ENCODE results near the gene ZFYVE28. TPM values are rescaled to one million over a fixed set of nuclear protein-coding genes. Genes with fewer than 3 reads are reported as not detected.

Gene ZFYVE28
- total RNA-seq, 4 donors from 2014 or later: 20.6 to 153 (median 63.2) TPM

DNA sequence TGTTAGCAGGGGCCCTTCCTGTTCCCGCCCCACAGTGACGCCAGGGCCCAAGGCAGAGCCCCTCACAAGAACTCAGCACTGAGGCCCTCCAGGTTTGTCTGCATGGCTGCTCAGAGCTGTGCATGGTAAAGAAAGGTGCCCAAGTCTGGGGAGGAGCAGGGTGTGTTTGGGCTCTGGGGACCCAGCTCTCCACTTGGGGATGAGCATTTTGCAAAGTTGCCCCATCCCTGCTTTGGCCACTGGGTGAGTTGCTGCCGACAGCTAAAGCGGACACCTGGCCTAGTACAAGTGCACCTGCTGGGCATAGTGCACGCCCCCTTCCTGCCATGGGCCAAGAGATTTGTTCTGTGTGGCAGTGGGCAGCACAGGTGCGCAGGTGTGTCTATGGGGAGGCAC is 154.5 kb downstream of the ZFYVE28 start:
- Histone ChIP-seq H3K36me3 (no peaks in the 10 kb centered on the region), H3K4me1 (peaks cover 0 to 35% (median 15%) of the 10 kb centered on the region in 4 donors), H3K27ac (no peak overlapping the region), H3K27me3 (no peaks in the 10 kb centered on the region), H3K9me3 (no peaks in the 10 kb centered on the region), H3K4me3 (no peak overlapping the region)
- TF ChIP-seq CTCF (IDR thresholded peaks at IDR 0.05): no peak
- no peak for TF ChIP-seq POLR2A (IDR thresholded peaks at IDR 0.05)
- peak in 1 of 3 donors; percentile 50 for DNase-seq

DNA sequence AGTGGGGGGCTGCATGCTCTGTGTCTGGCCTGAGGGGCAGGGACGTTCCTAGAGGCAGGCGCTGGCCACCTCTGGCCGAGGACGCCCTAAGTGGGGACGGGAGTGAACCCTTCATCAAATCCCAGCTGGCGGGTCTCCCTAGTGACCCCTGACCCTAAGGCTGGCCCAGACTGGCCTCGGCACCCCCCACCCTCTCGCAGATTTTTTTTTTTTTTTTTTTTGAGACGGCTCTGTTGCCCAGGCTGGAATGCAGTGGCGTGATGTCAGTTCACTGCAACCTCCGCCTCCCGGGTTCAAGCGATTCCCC is 155.5 kb downstream of the ZFYVE28 start:
- peak overlapping the region; percentile 93 to 99 (median 96) for H3K27ac ChIP-seq
- peaks cover 0 to 7% (median 0%) of the 10 kb centered on the region in 3 donors for H3K36me3 ChIP-seq
- no peaks in the 10 kb centered on the region for H3K27me3 ChIP-seq
- H3K4me3 ChIP-seq: peak overlapping the region; percentile 72 to 91 (median 77)
- no peak for DNase-seq
- peaks cover 0 to 44% (median 15%) of the 10 kb centered on the region in 4 donors for H3K4me1 ChIP-seq
- TF ChIP-seq POLR2A (IDR thresholded peaks at IDR 0.05) (no peak), CTCF (IDR thresholded peaks at IDR 0.05) (no peak)
- H3K9me3 ChIP-seq: no peaks in the 10 kb centered on the region

- peak in 1 of 6 experiments; percentile 4 for TF ChIP-seq CTCF (IDR thresholded peaks at IDR 0.05)
- peak; percentile 79 to 86 for TF ChIP-seq POLR2A (IDR thresholded peaks at IDR 0.05)
- H3K4me1 ChIP-seq: peaks cover 0 to 50% (median 16%) of the 10 kb centered on the region in 4 donors
These were observed 156.1 kb downstream of the ZFYVE28 start for GRCh38 chr4:2262145-2262943.

DNA sequence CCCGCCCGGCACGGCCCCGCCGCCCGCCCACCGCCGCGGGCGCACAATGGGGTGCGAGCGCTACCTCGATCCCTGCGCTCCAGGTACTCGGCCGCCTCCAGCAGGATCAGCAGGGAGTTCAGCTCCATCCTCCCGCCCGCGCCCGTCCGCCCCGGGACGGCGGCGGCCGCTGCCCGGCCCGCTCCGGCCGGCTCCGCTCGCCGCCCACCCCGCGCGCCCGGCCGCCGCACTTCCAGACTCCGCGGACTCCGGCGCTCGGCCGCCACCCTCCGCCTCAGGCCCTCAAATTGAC is 156.6 kb downstream of the ZFYVE28 start, which contains the start of gene MXD4:
Gene MXD4 (minus strand): TSS at position 257 of the 292 bp plus-strand sequence. CDS start 129 bp downstream, at position 128.
- Histone ChIP-seq H3K36me3 (peaks cover 0 to 13% (median 0%) of the 10 kb centered on the region in 3 donors), H3K4me3 (peak within 1 kb of the TSS; percentile 78 to 99 (median 94)), H3K4me1 (peaks cover 0 to 55% (median 19%) of the 10 kb centered on the region in 4 donors), H3K27ac (peak within 1 kb of the TSS; percentile 95 to 99 (median 98)), H3K27me3 (no peaks in the 10 kb centered on the region), H3K9me3 (no peaks in the 10 kb centered on the region)
- TF ChIP-seq CTCF (IDR thresholded peaks at IDR 0.05) (no peak), POLR2A (IDR thresholded peaks at IDR 0.05) (peak in 1 of 2 donors; percentile 73)
- DNase-seq: no peak

More at GRCh38 chr4:2262145-2262943, 156.1 kb downstream of the ZFYVE28 start:
- Histone ChIP-seq H3K36me3 (peaks cover 0 to 12% (median 0%) of the 10 kb centered on the region in 3 donors), H3K27me3 (no peaks in the 10 kb centered on the region), H3K4me3 (peak overlapping the region; percentile 78 to 99 (median 94)), H3K9me3 (no peaks in the 10 kb centered on the region), H3K27ac (peak overlapping the region; percentile 94 to 99 (median 98))
- peak; percentile 99 to 100 (median 100) for DNase-seq

DNA sequence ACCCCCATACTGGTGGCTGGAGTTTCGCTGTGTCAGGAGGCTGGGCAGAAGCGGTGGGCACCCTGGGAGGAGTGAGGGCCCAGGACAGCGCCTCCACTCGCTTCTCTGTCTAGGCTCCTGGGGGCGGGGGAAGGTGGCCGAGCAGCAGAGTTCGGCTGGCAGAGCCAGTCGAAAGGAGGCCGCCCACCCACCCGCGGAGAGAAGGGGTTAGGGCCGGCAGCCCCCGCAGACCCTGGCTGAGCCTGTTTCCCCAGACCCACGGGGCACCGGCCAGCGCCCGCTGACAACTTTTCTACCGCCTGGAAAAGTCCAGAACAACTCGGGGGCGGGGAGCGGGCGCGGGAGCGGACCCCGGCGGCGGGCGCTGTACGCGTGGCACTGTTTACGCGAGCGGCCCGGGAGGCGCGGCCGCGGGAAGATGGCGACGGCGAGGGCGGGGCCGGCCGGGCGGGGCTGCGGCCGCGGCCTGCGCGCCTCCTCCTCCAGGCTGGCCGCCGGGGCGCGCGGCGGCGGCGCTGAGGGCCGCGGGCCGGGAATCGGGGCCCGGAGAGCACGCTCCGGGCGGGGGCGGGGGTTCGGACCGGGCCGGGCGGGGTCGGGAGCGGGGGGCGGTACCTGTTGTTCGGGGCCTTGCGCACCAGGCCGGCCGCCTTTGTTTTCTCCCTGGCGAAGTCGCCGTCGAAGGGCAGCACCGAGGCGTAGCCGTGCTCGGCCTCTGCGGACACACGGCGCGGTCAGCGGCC is 157.2 kb downstream of the ZFYVE28 start:
- H3K4me3 ChIP-seq: peak overlapping the region; percentile 76 to 99 (median 94)
- no peaks in the 10 kb centered on the region for H3K9me3 ChIP-seq
- H3K4me1 ChIP-seq: peaks cover 0 to 61% (median 21%) of the 10 kb centered on the region in 4 donors
- peak overlapping the region; percentile 94 to 99 (median 96) for H3K27ac ChIP-seq
- DNase-seq: peak; percentile 39 to 77 (median 77)
- H3K27me3 ChIP-seq: no peaks in the 10 kb centered on the region
- H3K36me3 ChIP-seq: peaks cover 0 to 18% (median 0%) of the 10 kb centered on the region in 3 donors
- TF ChIP-seq CTCF (IDR thresholded peaks at IDR 0.05): no peak
- TF ChIP-seq POLR2A (IDR thresholded peaks at IDR 0.05): no peak

Data from Peyer's patch (tissue), 4 donors.